ENCODE results near the gene RTKN.

- no peak for TF ChIP-seq RFX5 (IDR thresholded peaks at IDR 0.05)
- TF ChIP-seq EP300 (IDR thresholded peaks at IDR 0.05) = no peak
- TF ChIP-seq CTCF (IDR thresholded peaks at IDR 0.05) = no peak
- no peak for TF ChIP-seq POLR2A (IDR thresholded peaks at IDR 0.05; ENCODE audit: low read length)
- TF ChIP-seq MAX (IDR thresholded peaks at IDR 0.05) = no peak
Observed at GRCh38 chr2:74436111-74436805, 5.5 kb downstream of the RTKN start.

Measured in A549 (cell line).